Erythroblast (primary cell): Measurements from ENCODE around the gene FLT4.

ENCODE experiments used
- GATA1 ChIP-seq: IDR thresholded peaks from 2 replicates; pipeline ENCODE4 v1.6.1; 2011; ENCODE audit warnings: low read depth, mild to moderate bottlenecking, control low read depth, low read length, moderate library complexity
- POLR2A ChIP-seq: IDR thresholded peaks from 2 replicates; pipeline ENCODE4 v1.6.1; 2011; ENCODE audit warnings: mild to moderate bottlenecking, low read length

DNA sequence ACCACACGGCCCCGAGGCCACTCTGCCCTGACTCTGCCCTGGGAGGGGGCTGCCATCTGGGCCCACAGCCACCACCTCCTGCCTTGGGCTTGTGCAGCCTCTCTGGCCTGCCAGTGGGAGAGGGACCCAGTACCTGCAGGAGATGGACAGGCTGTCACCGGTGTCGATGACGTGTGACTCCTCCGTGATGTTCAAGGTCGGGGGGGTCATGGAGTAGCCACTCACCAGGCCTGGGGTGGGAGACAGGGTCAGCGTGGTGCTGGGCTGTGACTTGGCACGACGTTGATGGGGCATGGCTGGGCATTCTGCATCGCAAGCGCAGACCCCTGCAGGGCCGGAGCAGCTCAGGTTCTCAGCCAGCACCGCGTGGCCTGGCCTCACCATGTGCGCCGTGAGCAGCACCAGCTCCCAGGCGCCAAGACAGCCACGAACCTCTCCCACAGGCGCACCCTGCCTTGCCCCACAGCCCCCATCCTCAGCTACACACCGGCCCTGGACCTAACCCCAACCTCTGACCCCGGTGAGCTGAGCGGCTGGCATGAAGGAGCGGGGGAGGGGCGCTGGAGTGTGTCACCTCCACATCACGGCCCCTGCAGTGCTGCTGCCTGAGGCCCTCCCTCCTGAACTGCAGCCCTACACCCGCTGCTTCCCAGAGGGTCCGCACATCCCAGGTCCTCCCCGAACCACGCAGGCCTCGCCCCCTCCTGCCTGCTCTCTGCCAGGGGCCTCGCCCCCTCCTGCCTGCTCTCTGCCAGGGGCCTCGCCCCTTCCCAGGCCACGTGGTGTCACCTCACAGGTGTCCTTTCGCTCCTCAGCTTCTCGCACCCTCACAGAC is 17.6 kb downstream of the FLT4 start:
- no peak for TF ChIP-seq POLR2A
- no peak for TF ChIP-seq GATA1
